ENCODE data around the gene USP6NL.

USP6NL gene

DNA sequence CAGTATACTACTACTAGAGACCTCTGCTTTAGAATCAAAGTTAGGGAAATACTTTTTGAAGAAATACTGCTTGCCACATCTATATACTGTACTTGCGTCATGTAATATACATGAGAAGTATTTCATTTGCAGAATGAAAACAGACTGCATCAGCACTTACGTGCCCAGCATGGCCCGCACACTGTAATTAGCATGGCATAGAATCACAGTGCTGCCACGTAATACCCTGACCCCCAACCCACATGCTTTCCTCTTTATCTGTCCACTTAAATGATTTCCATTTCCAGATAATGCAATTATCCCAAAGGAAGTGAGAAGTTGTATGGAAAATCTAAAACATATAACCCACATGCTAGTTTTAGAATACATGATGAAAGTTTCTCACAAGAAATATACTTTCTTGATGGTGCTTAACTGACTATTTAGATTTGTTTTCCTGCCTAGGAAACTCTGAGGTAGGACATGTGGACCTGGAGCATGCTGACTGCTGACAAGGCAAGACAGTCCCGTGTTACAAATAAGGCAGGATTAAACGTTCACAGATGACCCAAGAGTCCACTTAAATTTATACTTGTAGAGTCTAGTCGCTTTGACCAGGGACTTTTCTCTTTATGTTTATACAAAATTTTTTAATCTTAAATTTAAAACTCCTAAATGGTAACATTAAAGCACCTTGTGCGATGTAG lies 12.6 kb downstream of the USP6NL start:
- TF ChIP-seq, protein P1, sequence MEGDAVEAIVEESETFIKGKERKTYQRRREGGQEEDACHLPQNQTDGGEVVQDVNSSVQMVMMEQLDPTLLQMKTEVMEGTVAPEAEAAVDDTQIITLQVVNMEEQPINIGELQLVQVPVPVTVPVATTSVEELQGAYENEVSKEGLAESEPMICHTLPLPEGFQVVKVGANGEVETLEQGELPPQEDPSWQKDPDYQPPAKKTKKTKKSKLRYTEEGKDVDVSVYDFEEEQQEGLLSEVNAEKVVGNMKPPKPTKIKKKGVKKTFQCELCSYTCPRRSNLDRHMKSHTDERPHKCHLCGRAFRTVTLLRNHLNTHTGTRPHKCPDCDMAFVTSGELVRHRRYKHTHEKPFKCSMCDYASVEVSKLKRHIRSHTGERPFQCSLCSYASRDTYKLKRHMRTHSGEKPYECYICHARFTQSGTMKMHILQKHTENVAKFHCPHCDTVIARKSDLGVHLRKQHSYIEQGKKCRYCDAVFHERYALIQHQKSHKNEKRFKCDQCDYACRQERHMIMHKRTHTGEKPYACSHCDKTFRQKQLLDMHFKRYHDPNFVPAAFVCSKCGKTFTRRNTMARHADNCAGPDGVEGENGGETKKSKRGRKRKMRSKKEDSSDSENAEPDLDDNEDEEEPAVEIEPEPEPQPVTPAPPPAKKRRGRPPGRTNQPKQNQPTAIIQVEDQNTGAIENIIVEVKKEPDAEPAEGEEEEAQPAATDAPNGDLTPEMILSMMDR (IDR thresholded peaks at IDR 0.05; ENCODE audit: insufficient read depth, low read length, missing control alignments), result no peak
- CTCF ChIA-PET, result no interaction called here
- POLR2A ChIA-PET, result no interaction called here
- no peak for DNase-seq (ENCODE audit: low read depth, low spot score)
- H3K4me3 ChIP-seq (ENCODE audit: low read depth, low read length), result no peak overlapping the region

DNA sequence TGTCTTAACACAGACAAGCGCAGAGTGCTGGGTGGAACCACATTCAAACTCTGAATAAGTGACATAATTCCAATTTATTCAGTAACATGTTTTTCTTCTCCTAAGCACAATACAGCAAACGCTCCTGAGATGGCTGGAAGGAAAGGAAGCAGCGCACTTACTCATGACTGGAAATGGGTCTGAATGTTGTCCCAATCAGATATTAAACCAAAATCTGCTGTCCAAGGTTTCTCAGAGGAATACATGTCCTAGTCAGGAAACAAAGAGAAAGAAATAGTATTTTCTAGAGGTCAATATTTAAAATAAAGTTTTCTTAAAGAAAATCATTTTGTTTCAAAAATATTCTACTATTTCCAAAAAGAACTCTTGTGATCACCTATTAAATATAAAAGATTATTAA lies 14.0 kb downstream of the USP6NL start:
- POLR2A ChIA-PET, result no interaction called here
- CTCF ChIA-PET, result interaction anchor here (1.2 kb wide), 1 partner anchor 160 kb away, joined by 5 read pairs; no protein-coding TSS in a partner anchor
- no peak overlapping the region for H3K4me3 ChIP-seq (ENCODE audit: low read depth, low read length)
- no peak for DNase-seq (ENCODE audit: low read depth, low spot score)
- TF ChIP-seq, protein P1 (IDR thresholded peaks at IDR 0.05; ENCODE audit: insufficient read depth, low read length, missing control alignments), result no peak

DNA sequence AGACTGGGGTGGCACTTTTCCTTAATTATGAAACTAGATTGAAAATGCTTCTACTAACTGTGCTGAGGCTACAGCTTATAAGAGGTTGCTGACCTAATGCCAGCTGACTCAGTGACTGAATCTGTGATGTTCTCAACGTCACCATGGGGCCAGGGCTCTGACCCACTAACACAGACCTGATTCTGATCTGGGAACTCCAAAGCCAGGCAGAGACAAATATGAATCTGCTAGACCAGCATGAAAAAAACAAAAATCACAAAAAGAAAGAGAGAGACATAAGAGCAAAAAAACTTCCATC lies 16.1 kb downstream of the USP6NL start:
- no peak for DNase-seq (ENCODE audit: low read depth, low spot score)
- H3K4me3 ChIP-seq (ENCODE audit: low read depth, low read length), result no peak overlapping the region
- CTCF ChIA-PET, result no interaction called here
- POLR2A ChIA-PET, result no interaction called here
- TF ChIP-seq, protein P1 (IDR thresholded peaks at IDR 0.05; ENCODE audit: insufficient read depth, low read length, missing control alignments), result no peak

DNA sequence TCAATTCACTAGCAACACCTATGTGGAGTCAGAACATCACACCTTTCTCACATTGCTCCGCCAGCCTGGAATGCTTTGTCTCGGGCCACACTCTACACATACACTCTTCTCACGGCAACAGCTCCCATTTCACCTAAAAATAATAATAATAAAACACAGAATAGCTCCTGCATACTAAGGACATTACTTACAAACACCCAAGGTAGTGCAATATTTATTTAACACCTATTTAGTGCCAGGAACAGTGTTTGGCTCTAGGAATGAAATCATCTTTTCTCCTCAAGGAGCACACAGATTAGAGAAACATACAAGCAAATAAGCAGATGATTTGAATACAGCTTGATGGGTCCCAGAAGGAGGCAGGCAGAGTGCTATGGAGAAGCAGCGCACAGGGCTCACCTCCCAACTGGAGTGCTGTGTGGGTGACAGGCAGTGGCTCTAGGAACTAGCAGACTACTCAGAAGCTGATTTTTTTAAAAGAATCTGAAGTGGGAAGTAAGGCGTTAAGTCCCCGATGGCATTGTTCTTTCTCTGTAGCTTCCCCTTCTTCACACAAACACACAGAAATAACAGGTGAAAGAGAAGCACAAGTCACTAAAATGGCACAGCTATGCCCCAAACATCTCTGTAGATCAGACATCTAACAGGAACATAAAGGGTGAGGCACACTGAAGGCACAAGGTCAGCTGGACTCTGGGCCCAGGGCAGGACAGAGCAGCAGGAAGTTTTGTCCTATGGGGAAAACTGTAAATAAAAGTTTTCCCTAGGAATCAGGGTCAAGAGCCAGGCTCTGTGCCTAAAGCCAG lies 16.7 kb downstream of the USP6NL start:
- TF ChIP-seq, protein P1 (IDR thresholded peaks at IDR 0.05; ENCODE audit: insufficient read depth, low read length, missing control alignments), result no peak
- no peak overlapping the region for H3K4me3 ChIP-seq (ENCODE audit: low read depth, low read length)
- CTCF ChIA-PET, result no interaction called here
- no peak for DNase-seq (ENCODE audit: low read depth, low spot score)
- POLR2A ChIA-PET, result no interaction called here

DNA sequence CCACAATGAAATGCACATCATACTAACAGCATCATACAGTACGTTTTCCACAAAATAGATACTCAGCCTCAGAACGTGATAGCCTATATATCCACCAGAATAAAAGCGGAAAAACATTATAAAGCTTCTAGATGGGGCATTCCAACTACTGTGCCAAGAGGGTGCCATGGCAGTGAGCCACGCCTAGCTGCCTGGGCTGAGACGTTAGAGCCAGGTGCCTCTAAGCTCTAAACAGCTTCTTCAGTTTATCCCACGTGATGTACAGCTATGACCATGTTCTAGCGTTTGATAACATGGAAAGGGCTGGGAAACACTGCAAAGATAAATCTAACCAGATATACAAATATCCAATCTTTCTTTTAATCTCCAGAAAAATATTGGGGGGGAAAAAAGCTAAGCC lies 17.8 kb downstream of the USP6NL start:
- ChIA-PET POLR2A (no interaction called here), CTCF (interaction anchor here (0.6 to 1.2 kb wide), 2 partner anchors 72 to 79 kb away, joined by 3 to 4 read pairs; no protein-coding TSS in a partner anchor)
- H3K4me3 ChIP-seq (ENCODE audit: low read depth, low read length), result no peak overlapping the region
- TF ChIP-seq, protein P1 (IDR thresholded peaks at IDR 0.05; ENCODE audit: insufficient read depth, low read length, missing control alignments), result no peak
- no peak for DNase-seq (ENCODE audit: low read depth, low spot score)

DNA sequence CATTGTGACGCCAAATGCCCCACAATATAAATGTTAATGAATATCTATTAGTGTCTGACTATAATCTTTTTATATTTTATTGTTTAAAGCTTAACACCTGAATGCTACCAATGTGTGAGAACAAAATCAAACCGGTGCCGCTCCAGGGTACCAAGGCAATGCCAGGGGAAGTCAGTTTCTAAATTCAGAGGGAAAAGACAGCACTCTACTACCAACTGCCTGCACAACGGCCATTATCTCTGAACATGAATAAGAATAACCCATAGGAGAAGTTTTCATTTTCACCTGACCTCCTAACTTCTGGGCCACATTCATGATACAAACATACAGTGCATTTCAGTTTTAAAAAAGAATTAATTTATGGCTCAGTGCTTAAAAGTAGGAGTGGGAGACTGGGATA lies 21.7 kb downstream of the USP6NL start:
- H3K4me3 ChIP-seq (ENCODE audit: low read depth, low read length), result no peak overlapping the region
- POLR2A ChIA-PET, result no interaction called here
- no peak for DNase-seq (ENCODE audit: low read depth, low spot score)
- TF ChIP-seq, protein P1 (IDR thresholded peaks at IDR 0.05; ENCODE audit: insufficient read depth, low read length, missing control alignments), result no peak
- CTCF ChIA-PET, result no interaction called here
